ENCODE results near the gene IGFBP2. TPM values are rescaled to one million over a fixed set of nuclear protein-coding genes. Genes with fewer than 3 reads are reported as not detected.

The IGFBP2 gene
- polyA plus RNA-seq, 1 of the 3 experiments (the other 2 are of a cell fraction): 695 TPM

GRCh38 chr2:216596236-216596979, 36.8 kb upstream of the IGFBP2 start:
- H4K20me1 ChIP-seq (ENCODE audit: insufficient read depth): no peaks in the 10 kb centered on the region
- peak overlapping the region in 1 of 2 experiments; percentile 5; a peak in 1 of 4 replicates for H3K4me3 ChIP-seq (ENCODE audit: low read depth in 2 of 2, low read length in 1 of 2)
- peak; percentile 69 for DNase-seq
- no peaks in the 10 kb centered on the region for H3K79me2 ChIP-seq (ENCODE audit: insufficient read depth)
- H3K4me2 ChIP-seq: peak overlapping the region; percentile 44; the same call in 1 of the 2 replicates
- H3K9me2 ChIP-seq: no peaks in the 10 kb centered on the region
- peaks cover 5% of the 10 kb centered on the region for H3F3A ChIP-seq (replicated peaks; ENCODE audit: insufficient read depth)
- POLR2A ChIA-PET: no interaction called here
- H3K27ac ChIP-seq (ENCODE audit: low read depth in 2 of 2, low read length in 1 of 2): peak overlapping the region; percentile 61 to 95
- H3K9ac ChIP-seq: 0 out of 2 replicates have a peak overlapping the region, but pooled peaks have one; percentile 14
- H2AFZ ChIP-seq (ENCODE audit: low read depth): peak overlapping the region; percentile 12; the same call in 1 of the 2 replicates
- no peaks in the 10 kb centered on the region for H3K36me3 ChIP-seq (replicated peaks in 1 of 2; ENCODE audit: control insufficient read depth in 1 of 2, insufficient read depth in 2 of 2, low read length in 1 of 2)
- H3K4me1 ChIP-seq (ENCODE audit: control insufficient read depth in 1 of 2, insufficient read depth in 2 of 2, low read depth in 1 of 2, low read length in 1 of 2): peaks cover 21 to 27% of the 10 kb centered on the region in 2 experiments
- no peaks in the 10 kb centered on the region for H3K9me3 ChIP-seq
- CTCF ChIA-PET: interaction anchor here (1.0 to 2.7 kb wide), 9 partner anchors 11 to 132 kb away, joined by 3 to 10 read pairs (median 5); no protein-coding TSS in a partner anchor
- no peaks in the 10 kb centered on the region for H3K27me3 ChIP-seq (ENCODE audit: insufficient read depth)
- WGBS (ENCODE audit: low lambda C conversion rate): 10% methylated on average over 8 of the region's 8 CpGs
- TF ChIP-seq YY1 (IDR thresholded peaks at IDR 0.05; ENCODE audit: low read depth) (no peak), FOXJ3 (CRISPR knock-in tag; IDR thresholded peaks at IDR 0.05) (peak; percentile 90), NRF1 (IDR thresholded peaks at IDR 0.05; ENCODE audit: low read depth, low read length) (no peak), MEF2A (IDR thresholded peaks at IDR 0.05; ENCODE audit: borderline replicate concordance, low read depth) (no peak), CTCF (IDR thresholded peaks at IDR 0.05) (no peak), SIN3A (IDR thresholded peaks at IDR 0.05; ENCODE audit: borderline replicate concordance, low read depth, low read length) (no peak), RAD21 (IDR thresholded peaks at IDR 0.05; ENCODE audit: low read length) (peak; percentile 27), GATA2 (CRISPR knock-in tag; IDR thresholded peaks at IDR 0.05) (no peak), NFIC (IDR thresholded peaks at IDR 0.05; ENCODE audit: borderline replicate concordance) (peak; percentile 77), GABPA (IDR thresholded peaks at IDR 0.05; ENCODE audit: low read depth) (peak; percentile 35), RFX5 (IDR thresholded peaks at IDR 0.05; ENCODE audit: low read length) (no peak), TAF1 (IDR thresholded peaks at IDR 0.05; ENCODE audit: borderline replicate concordance, low read depth, low read length) (no peak), MXI1 (IDR thresholded peaks at IDR 0.05; ENCODE audit: low read depth, low read length) (peak; percentile 86), FOSL2 (IDR thresholded peaks at IDR 0.05; ENCODE audit: borderline replicate concordance, low read depth) (no peak), JUND (IDR thresholded peaks at IDR 0.05) (peak; percentile 3; the same call in 1 of the 2 replicates), EZH2phosphoT487 (IDR thresholded peaks at IDR 0.05; ENCODE audit: borderline replicate concordance, low read depth) (no peak), RXRA (IDR thresholded peaks at IDR 0.05; ENCODE audit: borderline replicate concordance, low read depth) (0 out of 2 replicates have a peak, but pooled peaks have one; percentile 12), SMC3 (IDR thresholded peaks at IDR 0.05; ENCODE audit: low read depth, low read length) (no peak), ELF1 (IDR thresholded peaks at IDR 0.05) (no peak), TCF12 (IDR thresholded peaks at IDR 0.05) (peak; percentile 89), IRF3 (IDR thresholded peaks at IDR 0.05; ENCODE audit: low read depth, low read length) (no peak), POLR2AphosphoS5 (IDR thresholded peaks at IDR 0.05; ENCODE audit: low read depth, low read length) (no peak)
- TF ChIP-seq, protein P1, sequence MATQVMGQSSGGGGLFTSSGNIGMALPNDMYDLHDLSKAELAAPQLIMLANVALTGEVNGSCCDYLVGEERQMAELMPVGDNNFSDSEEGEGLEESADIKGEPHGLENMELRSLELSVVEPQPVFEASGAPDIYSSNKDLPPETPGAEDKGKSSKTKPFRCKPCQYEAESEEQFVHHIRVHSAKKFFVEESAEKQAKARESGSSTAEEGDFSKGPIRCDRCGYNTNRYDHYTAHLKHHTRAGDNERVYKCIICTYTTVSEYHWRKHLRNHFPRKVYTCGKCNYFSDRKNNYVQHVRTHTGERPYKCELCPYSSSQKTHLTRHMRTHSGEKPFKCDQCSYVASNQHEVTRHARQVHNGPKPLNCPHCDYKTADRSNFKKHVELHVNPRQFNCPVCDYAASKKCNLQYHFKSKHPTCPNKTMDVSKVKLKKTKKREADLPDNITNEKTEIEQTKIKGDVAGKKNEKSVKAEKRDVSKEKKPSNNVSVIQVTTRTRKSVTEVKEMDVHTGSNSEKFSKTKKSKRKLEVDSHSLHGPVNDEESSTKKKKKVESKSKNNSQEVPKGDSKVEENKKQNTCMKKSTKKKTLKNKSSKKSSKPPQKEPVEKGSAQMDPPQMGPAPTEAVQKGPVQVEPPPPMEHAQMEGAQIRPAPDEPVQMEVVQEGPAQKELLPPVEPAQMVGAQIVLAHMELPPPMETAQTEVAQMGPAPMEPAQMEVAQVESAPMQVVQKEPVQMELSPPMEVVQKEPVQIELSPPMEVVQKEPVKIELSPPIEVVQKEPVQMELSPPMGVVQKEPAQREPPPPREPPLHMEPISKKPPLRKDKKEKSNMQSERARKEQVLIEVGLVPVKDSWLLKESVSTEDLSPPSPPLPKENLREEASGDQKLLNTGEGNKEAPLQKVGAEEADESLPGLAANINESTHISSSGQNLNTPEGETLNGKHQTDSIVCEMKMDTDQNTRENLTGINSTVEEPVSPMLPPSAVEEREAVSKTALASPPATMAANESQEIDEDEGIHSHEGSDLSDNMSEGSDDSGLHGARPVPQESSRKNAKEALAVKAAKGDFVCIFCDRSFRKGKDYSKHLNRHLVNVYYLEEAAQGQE (IDR thresholded peaks at IDR 0.05; ENCODE audit: low read depth, low read length): no peak
- TF ChIP-seq, protein P2, sequence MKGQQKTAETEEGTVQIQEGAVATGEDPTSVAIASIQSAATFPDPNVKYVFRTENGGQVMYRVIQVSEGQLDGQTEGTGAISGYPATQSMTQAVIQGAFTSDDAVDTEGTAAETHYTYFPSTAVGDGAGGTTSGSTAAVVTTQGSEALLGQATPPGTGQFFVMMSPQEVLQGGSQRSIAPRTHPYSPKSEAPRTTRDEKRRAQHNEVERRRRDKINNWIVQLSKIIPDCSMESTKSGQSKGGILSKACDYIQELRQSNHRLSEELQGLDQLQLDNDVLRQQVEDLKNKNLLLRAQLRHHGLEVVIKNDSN (IDR thresholded peaks at IDR 0.05; ENCODE audit: borderline replicate concordance, low read depth): no peak
- TF ChIP-seq, protein P3, sequence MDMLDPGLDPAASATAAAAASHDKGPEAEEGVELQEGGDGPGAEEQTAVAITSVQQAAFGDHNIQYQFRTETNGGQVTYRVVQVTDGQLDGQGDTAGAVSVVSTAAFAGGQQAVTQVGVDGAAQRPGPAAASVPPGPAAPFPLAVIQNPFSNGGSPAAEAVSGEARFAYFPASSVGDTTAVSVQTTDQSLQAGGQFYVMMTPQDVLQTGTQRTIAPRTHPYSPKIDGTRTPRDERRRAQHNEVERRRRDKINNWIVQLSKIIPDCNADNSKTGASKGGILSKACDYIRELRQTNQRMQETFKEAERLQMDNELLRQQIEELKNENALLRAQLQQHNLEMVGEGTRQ (IDR thresholded peaks at IDR 0.05; ENCODE audit: borderline replicate concordance, low read depth, low read length): no peak
